ENCODE results near the gene NHLRC4.

GRCh38 chr16:528111-529011 lies 38.4 kb upstream of the NHLRC4 start:
- TF ChIP-seq, protein P1, sequence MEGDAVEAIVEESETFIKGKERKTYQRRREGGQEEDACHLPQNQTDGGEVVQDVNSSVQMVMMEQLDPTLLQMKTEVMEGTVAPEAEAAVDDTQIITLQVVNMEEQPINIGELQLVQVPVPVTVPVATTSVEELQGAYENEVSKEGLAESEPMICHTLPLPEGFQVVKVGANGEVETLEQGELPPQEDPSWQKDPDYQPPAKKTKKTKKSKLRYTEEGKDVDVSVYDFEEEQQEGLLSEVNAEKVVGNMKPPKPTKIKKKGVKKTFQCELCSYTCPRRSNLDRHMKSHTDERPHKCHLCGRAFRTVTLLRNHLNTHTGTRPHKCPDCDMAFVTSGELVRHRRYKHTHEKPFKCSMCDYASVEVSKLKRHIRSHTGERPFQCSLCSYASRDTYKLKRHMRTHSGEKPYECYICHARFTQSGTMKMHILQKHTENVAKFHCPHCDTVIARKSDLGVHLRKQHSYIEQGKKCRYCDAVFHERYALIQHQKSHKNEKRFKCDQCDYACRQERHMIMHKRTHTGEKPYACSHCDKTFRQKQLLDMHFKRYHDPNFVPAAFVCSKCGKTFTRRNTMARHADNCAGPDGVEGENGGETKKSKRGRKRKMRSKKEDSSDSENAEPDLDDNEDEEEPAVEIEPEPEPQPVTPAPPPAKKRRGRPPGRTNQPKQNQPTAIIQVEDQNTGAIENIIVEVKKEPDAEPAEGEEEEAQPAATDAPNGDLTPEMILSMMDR (optimal IDR thresholded peaks at IDR 0.05 in 1 of 3, IDR thresholded peaks at IDR 0.05 in 1 of 3, conservative IDR thresholded peaks at IDR 0.05 in 1 of 3; ENCODE audit: extremely low read depth in 1 of 3, insufficient read depth in 2 of 3, low read length in 3 of 3), result no peak
- TF ChIP-seq EZH2 (IDR thresholded peaks at IDR 0.05; ENCODE audit: low read length), result no peak
